HG02884 (cell line): Measurements from ENCODE around the gene BRAF.
"Not testable (repeated sequence)": the region's sequence is repeated elsewhere in the genome, so short reads cannot be mapped to it uniquely, and the experiment has no call there.

Source experiments
- ATAC-seq: cut with Tn5 transposase; IDR thresholded peaks from one replicate; pipeline ENCODE4 v1.9.1; 2021; ENCODE audit warnings: mild to moderate bottlenecking, moderate library complexity; ENCODE audit not compliant: unreplicated experiment

Gene BRAF

DNA sequence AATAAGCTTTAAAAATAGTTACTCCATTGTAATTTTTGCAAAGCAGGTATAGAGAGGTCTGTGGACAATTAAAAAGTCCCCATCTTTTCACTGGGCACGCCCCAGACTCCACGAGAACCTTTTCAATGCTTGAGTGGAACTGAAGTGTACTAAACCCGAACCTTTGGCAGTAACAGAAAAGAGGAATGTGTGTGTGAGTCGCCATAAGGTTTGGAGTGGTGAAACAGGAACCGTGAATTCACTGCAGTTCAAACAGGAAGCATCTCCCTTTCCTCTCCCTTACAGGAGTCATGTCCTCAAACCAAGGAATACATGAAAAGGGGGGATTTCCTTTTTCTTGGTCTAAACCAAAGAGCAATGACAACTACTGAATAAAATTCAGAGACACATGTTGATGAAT is 205.0 kb downstream of the BRAF start:
- ATAC-seq: no peak

GRCh38 chr7:140714331-140715040 is 210.2 kb downstream of the BRAF start:
- ATAC-seq: no peak

DNA sequence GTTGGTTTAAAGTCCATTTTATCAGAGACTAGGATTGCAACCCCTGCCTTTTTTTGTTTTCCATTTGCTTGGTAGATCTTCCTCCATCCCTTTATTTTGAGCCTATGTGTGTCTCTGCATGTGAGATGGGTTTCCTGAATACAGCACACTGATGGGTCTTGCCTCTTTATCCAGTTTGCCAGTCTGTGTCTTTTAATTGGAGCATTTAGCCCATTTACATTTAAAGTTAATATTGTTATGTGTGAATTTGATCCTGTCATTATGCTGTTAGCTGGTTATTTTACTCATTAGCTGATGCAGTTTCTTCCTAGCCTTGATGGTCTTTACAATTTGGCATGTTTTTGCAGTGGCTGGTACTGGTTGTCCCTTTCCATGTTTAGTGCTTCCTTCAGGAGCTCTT is 212.3 kb downstream of the BRAF start:
- not testable (repeated sequence) for ATAC-seq

DNA sequence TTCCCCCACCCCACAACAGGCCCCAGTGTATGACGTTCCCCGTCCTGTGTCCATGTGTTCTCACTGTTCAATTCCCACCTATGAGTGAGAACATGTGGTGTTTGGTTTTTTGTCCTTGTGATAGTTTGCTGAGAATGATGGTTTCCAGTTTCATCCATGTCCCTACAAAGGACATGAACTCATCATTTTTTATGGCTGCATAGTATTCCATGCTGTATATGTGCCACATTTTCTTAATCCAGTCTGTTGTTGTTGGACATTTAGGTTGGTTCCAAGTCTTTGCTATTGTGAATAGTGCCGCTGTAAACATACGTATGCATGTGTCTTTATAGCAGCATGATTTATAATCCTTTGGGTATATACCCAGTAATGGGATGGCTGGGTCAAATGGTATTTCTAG is 216.0 kb downstream of the BRAF start:
- not testable (repeated sequence) for ATAC-seq

GRCh38 chr7:140707132-140707531 is 217.6 kb downstream of the BRAF start:
- no peak for ATAC-seq

DNA sequence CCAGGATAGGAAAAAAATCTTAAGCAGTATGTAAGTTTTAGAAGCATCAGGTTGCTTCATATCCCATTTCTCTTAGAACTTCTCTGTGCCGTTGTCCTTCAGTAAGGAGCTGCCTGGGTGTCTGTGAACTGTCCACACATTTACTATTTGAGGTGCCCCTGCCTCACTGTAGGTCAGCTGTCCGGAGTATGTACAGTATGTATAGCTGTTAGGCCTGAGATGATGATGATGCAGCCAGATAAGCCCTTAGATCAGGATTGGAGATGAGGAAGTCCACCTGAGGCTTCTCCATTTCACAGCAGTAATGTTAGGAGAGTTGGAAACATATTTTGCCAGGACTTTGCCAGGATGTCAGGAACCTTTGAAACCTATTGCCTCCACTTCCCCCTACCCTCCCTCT is 220.5 kb downstream of the BRAF start:
- ATAC-seq: no peak

- no peak for ATAC-seq
Observed at GRCh38 chr7:140702774-140703173, 222.0 kb downstream of the BRAF start.

- no peak for ATAC-seq
Observed at GRCh38 chr7:140698477-140698876, 226.3 kb downstream of the BRAF start.

DNA sequence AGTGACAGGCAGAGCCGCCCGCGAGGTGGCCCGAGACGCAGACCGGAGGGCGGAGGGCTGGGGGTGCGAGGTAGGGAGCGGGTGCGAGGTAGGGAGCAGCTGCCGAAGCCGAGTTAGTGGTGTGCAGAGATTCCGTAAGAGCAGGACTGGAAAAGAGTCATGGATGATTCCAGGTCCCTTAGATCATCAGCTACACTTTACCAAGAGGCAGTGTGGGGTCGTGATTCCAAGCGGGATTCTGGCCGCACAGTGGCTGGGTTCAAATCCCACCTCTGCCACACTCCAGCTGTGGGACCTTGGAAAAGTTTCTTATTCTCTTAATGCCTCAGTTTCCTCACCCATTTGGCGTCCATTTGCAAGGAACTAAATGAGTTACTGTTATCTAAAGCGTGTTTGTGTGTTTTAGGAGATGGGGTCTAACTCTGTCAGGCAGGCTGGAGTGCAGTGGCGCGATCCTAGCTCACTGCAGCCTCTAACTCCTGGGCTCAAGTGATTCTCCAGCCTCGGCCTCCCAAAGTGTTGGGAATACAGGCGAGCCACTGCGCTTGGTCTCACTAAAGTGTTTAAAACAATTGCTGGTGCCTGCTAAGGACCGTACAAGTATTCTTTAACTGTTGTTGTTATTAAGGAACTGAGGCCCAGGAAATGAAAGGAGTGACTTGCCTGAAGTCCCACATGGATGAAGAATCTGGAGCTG is 227.1 kb downstream of the BRAF start:
- ATAC-seq: no peak

DNA sequence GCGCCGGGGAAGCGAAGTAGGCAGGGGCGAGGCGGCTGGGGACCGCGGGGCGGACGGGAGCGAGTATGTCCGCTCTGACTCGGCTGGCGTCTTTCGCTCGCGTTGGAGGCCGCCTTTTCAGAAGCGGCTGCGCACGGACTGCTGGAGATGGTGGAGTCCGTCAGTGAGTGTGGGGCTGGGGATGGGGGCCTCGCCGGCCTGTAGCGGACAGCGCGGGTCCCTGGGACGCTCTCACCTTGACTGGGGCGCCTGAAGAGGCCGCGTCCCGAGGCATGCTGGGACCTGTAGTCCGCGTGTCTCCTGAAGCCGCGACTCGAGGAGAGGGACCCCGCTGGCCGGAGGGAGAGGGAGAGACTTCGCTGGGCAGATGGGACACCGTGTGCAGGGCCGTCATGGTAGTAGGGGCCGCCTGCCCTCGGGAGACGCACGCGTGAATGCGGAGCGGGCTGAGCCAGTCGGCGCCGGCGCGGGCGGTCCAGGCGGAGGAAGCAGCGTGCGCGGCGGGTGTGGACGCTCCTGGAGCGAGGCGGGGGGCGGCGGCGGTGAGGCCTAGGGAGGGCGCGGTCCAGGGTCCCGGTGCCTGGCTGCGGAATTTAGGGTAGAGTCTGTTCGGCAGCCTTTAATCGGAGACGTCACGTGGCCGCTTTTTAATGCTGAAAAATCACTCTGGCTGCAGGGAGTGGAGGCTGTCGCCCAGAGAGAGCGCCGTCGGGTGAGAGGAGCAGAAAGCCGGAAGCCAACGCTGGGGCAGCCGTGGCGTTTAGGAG is 227.9 kb downstream of the BRAF start, which contains the start of gene NDUFB2:
TSS of gene NDUFB2 (plus strand) at position 29 of the 767 bp plus-strand sequence. CDS start at position 66, 37 bp downstream.
- peak; percentile 89 for ATAC-seq

DNA sequence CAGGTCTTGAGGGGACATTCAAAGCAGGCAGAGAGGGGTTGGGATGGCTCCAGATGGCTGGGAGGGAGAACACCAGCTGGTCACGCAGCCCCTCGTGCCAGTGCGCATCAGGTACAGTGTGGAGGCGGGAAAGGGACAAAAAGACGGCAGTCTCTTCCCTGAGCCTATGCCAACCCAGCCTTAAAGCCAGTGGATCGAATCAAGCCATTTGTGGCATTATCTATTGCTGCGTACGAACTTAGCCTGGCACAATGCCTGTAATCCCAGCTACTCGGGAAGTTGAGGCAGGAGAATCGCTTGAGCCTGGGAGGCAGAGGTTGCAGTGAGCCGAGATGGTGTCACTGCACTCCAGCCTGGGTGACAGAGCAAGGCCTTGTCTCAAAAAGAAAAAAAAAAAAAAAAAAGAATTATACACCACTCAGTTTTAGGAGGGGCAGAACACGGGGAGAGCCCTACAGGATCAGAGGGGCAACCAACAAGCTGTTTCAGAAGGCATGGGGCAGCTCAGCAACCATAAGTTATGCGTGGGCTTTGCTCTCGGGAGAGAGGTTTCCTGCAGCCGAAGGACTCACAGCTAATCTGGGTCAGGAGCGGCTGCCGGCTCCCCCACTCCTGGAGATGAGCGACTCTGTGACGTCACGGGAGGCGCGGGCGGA is 228.6 kb downstream of the BRAF start:
- no peak for ATAC-seq

- no peak for ATAC-seq
Observed at GRCh38 chr7:140695381-140695780, 229.3 kb downstream of the BRAF start.

DNA sequence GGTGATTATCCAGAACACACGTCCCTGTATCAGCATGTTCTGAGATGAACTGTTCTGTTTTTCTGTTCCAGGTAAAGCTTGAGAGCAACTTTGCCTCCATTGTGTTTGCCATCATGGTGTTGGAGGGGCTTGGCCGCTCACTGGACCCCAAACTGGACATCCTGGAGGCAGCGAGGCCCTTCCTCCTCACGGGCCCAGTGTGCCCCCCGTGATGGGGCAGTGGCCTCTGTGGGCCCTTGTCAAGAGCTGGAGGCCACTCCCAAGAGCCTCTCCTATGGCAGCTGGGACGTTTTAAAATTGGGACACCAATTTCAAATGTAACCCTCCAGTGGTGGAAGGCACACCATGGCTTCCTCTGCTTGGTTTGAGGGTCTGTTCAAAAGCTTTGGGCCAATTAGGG is 230.1 kb downstream of the BRAF start:
- no peak for ATAC-seq

- ATAC-seq: not testable (repeated sequence)
Observed at GRCh38 chr7:140693849-140694248, 230.9 kb downstream of the BRAF start.

DNA sequence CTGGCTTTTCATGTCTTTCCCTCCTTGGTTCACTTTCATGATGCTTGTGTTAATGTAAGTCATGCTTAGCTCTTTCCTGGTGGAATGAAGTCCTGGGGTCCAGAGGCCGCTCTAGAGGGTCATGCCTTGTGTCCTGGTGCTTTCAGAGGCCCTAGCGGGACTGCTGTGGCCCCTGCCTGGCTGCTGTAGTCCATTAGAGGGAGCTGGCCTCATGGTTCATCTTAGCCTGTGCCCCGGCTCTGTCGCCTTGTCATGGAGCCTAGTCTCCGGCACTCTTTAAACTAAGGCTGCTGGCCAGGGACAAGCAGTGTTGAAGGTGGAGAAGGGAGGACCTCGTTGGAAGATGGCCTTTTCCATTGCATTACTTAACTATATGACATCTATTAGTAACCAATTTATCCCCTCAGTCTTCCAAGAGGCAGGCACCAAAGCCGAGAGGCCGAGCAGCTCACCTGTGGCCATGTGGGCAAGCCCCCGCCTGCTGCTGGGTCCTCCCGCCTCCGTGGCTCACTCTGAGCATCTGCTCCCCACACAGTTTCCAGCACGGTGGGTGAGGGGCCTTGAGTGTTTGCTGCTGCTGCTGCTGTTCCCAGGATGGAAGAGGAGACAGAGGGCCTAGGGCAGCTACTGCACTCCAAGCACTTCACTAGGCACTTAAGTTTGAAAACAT is 233.2 kb downstream of the BRAF start:
- no peak for ATAC-seq

DNA sequence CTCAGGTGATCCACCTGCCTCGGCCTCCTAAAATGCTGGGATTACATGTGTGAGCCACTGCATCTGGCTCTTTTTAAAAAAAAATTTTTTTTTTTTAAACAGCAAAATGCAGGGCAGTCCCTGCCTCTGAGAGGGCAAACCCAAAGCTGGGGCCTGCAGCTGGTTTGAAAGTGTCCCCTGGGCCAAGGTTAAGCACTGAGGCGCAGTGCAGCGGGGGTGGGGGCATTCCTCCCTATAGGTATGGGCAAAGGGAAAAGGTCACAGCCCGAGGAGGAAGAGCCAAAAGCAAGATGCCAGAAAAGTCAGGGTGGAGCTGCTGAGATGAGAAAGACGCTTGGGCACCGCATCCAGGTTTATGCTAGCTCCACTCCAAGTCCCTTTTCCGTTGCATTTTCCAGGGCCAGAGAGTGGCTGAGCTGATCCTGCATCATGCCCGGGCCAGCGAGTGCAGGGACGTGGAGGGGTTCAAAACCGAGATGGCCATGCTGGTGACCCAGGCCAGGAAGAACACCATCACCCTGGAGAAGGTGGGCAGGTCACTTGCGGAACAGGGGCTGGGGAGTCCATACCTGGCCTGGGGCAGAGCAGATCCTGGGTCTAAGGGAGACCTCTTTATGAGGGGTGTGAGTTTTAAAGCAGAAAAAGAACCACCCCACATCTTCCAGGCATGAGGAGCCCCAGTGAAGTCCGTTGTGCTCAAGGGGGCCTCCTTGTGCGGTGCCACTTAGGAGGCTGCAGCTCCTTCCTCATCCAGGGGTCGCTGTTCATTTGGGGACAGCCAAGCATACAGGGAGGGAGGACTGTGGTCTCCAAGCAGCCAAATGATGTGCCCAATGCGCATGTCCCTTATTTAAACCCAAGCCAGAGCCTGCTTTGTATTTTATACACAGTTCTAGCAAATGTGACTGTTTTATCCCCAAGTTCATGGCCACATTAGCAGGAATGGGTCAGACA is 235.3 kb downstream of the BRAF start:
- no peak for ATAC-seq

GRCh38 chr7:140688341-140688740 is 236.4 kb downstream of the BRAF start:
- no peak for ATAC-seq

DNA sequence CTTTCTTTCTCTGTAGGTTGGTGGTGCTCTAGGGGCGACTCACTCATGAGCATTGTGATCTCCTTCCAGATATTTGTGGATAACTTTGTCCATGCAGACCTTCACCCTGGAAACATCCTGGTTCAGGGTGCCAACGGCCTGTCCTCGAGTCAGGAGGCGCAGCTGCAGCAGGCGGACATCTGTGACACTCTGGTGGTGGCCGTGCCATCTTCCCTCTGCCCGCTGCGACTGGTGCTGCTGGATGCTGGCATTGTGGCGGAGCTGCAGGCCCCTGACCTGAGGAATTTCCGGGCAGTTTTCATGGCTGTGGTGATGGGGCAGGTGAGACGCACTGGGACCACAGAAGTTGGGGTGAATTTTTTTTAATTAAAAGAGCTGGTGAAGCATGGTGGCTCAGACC is 237.8 kb downstream of the BRAF start:
- no peak for ATAC-seq

DNA sequence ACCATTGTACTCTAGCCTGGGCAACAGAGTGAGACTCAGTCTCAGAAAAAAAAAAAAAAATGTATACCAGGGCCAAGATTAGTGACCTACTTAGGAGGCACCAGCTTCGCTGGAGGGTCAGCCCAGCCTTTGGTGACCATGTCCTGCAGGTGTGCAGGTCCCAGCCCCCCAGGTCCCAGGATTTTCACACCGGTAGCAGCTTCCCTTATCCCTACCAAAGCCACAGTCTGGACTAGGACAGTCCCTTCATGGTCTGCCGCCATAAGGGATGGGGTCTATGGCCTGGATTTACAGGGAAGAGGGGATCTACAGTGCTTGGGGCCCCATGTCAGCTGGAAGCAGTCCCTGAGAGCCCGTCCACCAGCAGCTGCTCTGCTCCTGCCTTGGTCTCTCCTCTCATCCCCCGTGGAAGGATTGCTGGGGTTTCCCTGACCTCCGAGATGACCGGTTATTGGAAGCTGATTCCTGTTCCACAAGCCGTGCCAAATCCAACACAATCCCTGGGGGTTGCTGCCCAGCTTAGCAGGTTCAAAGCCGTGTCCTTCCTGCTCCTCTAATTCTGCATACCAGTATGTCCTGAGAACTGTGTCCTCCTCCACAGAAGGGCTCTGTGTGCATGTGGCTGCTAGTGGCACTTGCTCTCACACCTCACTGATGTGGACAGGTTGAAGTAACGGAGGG is 239.2 kb downstream of the BRAF start:
- ATAC-seq: no peak
